NCI-H2107 treated with DMSO at 0.1 percent for 48 hours (cell line): ENCODE data around the gene CCR7.

Experiments
- DNase-seq: peaks from one replicate; lab custom pipeline; 2025; ENCODE audit not compliant: unreplicated experiment; lab: John Stamatoyannopoulos, UW

CCR7 gene

DNA sequence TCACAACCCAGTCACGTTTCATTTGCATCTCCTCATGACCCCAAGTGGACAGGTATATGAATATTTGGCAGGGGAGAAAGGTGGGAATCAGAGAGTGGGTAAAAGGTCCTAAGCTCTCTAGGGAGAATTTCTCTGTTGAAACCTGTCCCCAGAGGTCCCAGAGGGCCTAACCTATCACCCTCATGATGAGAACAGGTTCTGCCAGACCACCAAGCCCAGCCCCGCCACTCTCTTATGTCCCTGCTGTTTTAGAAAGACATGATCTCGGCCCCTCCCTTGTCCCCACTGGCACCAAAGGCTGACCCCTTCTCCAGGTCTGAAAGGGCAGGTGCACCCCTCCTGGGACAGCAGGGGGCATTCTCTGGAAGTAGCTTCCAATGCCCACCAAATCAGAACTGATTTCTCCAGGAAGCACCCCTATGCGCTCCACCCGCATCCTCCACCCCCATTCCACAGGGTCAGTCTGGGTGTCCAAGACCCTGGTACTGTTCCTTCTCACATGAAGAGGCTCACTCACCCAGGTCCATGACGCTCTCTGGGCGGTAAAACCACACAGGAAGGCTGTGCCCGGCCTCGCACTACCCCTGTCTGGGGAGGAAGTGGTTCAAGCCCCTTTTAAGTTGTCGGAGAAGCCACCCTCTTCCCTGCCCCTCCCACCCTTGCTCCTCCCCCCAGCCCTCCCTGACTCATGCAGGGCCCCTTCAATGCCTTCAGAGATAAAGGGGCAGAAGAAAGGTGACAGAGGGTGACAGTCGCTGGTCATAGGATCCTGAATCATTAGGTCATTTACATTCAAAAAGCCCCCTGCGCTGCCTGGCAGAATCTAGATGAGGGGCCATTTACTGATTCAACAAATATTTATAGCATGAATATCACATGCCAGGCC lies at the start of gene CCR7:
CCR7 (minus strand) TSS at position 590 of the 886 bp plus-strand sequence; CDS start at position 527, 63 bp downstream.
- no peak for DNase-seq

- DNase-seq: no peak
Measured at GRCh38 chr17:40614431-40615067, 49.3 kb upstream of the CCR7 start.

- DNase-seq: no peak
Measured at GRCh38 chr17:40613467-40614154, 48.3 kb upstream of the CCR7 start.

DNA sequence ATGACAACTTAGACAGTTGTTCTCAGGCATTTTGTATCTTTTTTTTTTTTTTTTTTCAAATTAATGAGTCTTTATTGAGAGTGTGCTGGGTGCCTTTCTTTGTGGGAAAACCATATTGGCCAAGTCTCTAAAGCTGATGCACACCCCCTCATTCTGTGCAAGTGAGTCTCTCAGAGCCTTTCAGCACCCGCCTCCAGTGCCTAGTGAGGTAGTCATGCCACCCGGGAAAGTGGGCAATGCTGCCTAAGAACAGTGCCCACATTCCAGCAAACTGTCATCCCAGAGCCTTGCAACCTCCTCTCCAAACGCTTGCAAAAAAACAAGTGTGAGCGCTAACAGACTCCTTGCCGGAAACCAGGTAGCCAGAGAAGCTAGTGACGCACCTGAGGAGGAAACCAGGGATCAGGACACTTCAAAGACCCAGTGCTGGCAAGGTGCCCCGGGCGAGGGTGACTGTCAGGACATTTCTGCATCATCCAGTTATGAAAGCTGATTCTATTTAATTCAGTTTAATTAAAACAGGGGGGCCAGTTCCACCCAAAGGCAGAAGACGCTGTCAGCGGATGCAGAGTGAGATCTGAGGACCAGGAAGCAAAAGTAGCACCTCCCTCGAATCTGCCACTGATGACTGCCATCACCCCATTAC lies 47.5 kb upstream of the CCR7 start:
- no peak for DNase-seq

DNA sequence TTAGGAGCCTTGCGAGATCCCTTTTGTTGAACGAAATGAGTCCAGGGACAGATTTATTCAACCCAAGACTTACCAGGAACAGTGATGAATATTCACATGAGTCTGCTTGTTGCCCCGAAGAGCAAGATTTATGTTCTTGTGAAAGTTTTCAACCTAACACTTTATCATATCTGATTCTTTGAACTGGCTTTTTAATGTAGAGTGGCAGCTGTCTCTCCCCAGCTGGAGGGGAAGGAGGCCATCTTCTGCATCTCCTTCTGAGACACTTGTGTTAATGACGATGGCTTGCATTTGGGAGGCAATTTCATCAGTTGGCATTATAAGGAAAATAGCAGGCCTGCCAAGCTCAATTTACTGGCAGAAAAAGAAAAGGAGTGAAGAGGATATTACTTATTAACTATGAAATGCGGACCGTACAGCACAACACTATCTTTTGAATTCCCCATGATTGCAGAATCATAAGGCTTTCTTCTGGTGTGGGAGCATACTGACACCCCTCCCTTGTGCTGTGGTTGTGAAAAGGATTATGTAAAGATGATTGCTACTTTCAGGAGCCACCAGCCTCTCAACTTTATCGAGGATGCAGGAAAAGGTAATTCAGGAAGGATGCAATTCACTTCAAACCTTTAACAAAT lies 46.7 kb upstream of the CCR7 start:
- no peak for DNase-seq

GRCh38 chr17:40610359-40610758 lies 45.1 kb upstream of the CCR7 start:
- no peak for DNase-seq

GRCh38 chr17:40608061-40608581 lies 42.8 kb upstream of the CCR7 start:
- no peak for DNase-seq

DNA sequence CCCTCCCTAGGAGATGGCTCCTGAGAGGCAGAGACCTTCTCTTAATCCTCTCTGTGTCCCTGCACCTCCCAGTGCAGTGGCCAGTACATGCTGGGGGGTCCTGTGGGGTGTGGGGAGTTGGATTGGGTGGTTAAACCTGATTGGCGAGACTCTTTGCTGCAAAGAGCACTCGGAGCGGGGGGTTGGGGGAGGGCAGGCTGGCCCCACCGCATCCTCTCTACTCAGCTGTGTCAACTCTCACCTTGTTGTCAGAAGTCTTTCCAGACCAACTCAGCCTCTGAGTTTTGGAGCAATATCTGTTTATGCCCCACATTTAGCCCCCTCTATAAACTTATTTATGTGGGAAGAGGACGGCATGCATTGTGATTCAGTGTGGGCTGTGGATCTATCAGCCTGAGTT lies 42.4 kb upstream of the CCR7 start:
- no peak for DNase-seq

GRCh38 chr17:40606548-40607353 lies 41.5 kb upstream of the CCR7 start:
- DNase-seq: no peak

GRCh38 chr17:40605306-40605705 lies 40.0 kb upstream of the CCR7 start:
- no peak for DNase-seq

DNA sequence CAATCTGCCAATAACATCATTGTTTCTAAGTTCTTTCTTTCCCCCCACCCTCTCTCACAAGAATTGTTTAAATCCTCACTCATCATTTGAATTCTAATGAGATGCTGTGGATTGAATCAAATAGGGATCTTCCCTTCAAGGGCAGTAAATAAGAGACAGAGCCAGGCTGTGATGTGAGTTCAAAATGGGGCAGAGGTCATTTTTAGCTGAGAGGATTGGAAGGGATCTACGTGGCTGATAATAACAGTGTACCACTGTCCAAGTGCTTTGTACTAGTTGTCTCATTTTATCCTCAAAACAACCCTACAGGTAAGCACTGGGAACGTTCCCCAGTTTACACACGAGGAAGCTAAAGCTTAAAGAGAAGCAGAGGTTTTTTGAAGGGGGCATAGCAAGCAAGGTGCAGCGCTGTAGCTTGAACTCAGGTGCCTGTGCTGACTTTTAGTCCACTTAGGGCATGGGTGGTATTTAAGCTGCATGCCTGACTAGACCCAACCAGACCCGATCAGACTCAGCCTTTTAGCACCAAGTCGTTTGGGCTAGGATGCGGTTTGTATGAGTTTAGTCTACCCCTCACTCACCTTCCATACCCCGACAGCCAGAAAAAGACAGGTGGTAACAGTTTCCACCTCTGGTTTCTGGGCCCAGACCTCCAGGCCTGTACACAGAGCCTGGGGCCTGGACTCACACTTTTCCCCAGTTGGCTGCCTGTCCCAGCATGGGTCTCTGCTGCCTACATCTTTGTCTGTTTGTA lies 39.2 kb upstream of the CCR7 start:
- DNase-seq: no peak

- DNase-seq: no peak
Measured at GRCh38 chr17:40602445-40603443, 37.5 kb upstream of the CCR7 start.

- DNase-seq: no peak
Measured at GRCh38 chr17:40600486-40601046, 35.3 kb upstream of the CCR7 start.

DNA sequence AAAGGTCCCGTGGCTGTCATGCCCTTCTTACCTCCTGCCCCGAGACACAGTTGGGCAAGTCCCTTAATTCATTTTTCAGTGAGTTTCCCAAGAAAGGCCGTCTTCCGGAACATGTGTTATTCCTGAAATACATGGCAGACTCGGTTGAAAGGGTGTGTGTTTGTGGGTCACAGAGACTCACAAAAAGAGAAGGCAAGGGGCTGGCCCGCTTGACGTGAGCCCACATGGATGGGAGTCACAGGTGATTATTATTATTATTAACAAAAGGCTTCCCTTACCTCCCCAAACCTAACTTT lies 34.1 kb upstream of the CCR7 start:
- no peak for DNase-seq

DNA sequence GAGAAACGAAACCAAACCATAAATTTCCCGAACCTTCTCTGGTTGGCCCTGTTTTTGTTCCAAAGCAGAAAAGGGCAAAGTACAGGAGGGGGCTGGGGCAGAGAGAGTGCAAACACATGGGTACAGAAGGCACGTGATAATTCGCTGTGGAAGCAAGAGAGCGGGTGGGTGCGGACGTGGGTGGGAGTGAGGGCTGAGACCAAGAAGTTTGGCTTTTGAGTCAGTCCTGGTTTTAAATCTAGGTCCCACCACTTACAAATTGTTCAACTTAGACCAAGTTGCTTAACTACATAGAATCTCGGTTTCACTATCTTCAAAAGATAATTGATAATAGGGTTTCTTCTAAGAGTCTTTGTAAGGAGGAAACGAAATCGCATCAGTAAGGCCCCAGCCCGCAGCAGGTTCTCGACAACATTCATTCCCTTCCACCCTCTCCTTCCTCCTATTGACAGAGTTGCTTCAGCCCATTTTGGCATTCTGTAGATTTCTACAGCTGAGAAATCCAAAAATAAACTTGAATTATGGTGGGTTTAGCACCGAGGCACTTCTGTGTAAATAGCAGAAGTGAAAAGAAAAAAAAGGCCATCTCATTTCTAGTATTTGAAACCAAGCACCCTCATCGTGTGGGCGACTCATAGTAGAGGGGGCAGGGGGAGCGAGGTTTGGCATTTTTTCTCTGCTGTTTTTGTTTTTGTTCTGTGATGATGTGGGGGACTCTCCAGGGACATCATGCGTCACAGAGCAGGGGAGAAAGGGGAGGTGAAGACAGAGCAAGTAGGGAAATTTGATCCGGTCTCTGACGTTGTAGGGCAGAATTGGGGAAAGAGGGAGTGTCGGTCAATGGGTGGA lies 33.6 kb upstream of the CCR7 start:
- DNase-seq: no peak

DNA sequence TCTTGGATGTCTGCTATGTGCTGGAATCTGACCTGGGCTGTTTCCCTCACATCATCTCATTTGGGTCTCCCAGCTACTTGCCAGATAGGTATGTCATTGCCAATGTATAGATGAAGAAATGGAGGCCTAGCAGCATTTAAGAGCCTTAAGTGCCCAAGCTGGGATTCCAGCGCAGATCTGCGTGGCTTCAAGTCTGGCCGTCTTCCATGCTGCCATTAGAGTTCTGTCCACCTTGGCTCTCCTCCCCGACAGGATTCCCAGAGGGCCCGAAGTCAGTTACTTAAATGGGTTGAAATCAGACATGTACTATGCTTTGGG lies 33.0 kb upstream of the CCR7 start:
- DNase-seq: no peak
